Liver (tissue), 3 donors: ENCODE data around the gene TLE4.

Source experiments
- EGR1 ChIP-seq, 2 donors: IDR thresholded peaks; 2 replicates each; pipeline ENCODE4 v1.6.1; 2016 to 2018; ENCODE audit warnings: antibody characterized with exemption in 2 of 2, low read depth in 2 of 2
- FOXA2 ChIP-seq: IDR thresholded peaks from 2 replicates; pipeline ENCODE4 v1.6.1; 2016; ENCODE audit warnings: antibody characterized with exemption
- GABPA ChIP-seq, 2 donors: IDR thresholded peaks in 1 of 2; conservative IDR thresholded peaks in 1 of 2; 2 replicates each; pipeline ENCODE4 v1.6.1; 2016; ENCODE audit warnings: antibody characterized with exemption in 2 of 2, mild to moderate bottlenecking in 1 of 2, moderate library complexity in 1 of 2
- RAD21 ChIP-seq, 2 donors: IDR thresholded peaks; 2 replicates each; pipeline ENCODE4 v1.6.1; 2016; ENCODE audit warnings: antibody characterized with exemption in 2 of 2, mild to moderate bottlenecking in 2 of 2
- RXRA ChIP-seq, 2 donors: IDR thresholded peaks; 2 replicates each; pipeline ENCODE4 v1.6.1; 2017 to 2018; ENCODE audit warnings: antibody characterized with exemption in 2 of 2, mild to moderate bottlenecking in 1 of 2
- SP1 ChIP-seq: IDR thresholded peaks from 2 replicates; pipeline ENCODE4 v1.6.1; 2018; ENCODE audit warnings: antibody characterized with exemption, mild to moderate bottlenecking
- TAF1 ChIP-seq: conservative IDR thresholded peaks from 2 replicates; pipeline ENCODE4 v1.6.1; 2016; ENCODE audit warnings: antibody characterized with exemption, mild to moderate bottlenecking
- YY1 ChIP-seq: IDR thresholded peaks from 2 replicates; pipeline ENCODE4 v1.6.1; 2016; ENCODE audit warnings: antibody characterized with exemption, mild to moderate bottlenecking
- TF ChIP-seq, protein P1 (sequence below): fragments of 150-350 bp; IDR thresholded peaks from 2 replicates; pipeline ENCODE4 v1.5.1; 2017; ENCODE audit warnings: improper control_type of control experiment, low read depth, low read length; ENCODE audit not compliant: missing input control
- TF ChIP-seq, protein P2 (sequence below): IDR thresholded peaks from 2 replicates; pipeline ENCODE4 v1.6.1; 2016; ENCODE audit warnings: antibody characterized with exemption
- TF ChIP-seq, protein P3 (sequence below): IDR thresholded peaks from 2 replicates; pipeline ENCODE4 v1.6.1; 2016; ENCODE audit warnings: antibody characterized with exemption, mild to moderate bottlenecking
- TF ChIP-seq, protein P4 (sequence below): IDR thresholded peaks from 2 replicates; pipeline ENCODE4 v1.6.1; 2016; ENCODE audit warnings: antibody characterized with exemption
- donor health status: healthy.
- donor health status: healthy.

DNA sequence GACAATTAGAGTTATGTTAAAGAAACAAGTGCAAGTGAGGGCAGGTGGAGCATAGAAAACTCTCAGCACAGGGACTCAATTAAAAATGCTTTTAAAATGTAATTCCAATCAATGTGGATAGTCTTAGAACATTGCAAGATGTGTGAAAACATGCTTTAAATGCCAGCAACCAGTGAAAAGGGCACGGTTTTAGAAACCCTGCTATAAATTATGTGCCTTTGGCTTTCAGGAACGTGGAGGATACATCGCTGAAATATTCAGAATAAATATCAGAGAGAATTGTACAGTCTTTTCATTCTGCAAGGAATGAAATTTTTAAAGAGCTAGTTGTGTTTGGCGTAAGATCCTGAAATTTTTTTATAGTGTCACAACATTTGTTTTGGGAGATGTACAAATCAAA, 101.1 kb downstream of the TLE4 start:
- no peak for TF ChIP-seq SP1
- TF ChIP-seq, protein P1, sequence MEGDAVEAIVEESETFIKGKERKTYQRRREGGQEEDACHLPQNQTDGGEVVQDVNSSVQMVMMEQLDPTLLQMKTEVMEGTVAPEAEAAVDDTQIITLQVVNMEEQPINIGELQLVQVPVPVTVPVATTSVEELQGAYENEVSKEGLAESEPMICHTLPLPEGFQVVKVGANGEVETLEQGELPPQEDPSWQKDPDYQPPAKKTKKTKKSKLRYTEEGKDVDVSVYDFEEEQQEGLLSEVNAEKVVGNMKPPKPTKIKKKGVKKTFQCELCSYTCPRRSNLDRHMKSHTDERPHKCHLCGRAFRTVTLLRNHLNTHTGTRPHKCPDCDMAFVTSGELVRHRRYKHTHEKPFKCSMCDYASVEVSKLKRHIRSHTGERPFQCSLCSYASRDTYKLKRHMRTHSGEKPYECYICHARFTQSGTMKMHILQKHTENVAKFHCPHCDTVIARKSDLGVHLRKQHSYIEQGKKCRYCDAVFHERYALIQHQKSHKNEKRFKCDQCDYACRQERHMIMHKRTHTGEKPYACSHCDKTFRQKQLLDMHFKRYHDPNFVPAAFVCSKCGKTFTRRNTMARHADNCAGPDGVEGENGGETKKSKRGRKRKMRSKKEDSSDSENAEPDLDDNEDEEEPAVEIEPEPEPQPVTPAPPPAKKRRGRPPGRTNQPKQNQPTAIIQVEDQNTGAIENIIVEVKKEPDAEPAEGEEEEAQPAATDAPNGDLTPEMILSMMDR, result no peak
- TF ChIP-seq, protein P2, sequence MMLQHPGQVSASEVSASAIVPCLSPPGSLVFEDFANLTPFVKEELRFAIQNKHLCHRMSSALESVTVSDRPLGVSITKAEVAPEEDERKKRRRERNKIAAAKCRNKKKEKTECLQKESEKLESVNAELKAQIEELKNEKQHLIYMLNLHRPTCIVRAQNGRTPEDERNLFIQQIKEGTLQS, result no peak
- TF ChIP-seq, protein P3, sequence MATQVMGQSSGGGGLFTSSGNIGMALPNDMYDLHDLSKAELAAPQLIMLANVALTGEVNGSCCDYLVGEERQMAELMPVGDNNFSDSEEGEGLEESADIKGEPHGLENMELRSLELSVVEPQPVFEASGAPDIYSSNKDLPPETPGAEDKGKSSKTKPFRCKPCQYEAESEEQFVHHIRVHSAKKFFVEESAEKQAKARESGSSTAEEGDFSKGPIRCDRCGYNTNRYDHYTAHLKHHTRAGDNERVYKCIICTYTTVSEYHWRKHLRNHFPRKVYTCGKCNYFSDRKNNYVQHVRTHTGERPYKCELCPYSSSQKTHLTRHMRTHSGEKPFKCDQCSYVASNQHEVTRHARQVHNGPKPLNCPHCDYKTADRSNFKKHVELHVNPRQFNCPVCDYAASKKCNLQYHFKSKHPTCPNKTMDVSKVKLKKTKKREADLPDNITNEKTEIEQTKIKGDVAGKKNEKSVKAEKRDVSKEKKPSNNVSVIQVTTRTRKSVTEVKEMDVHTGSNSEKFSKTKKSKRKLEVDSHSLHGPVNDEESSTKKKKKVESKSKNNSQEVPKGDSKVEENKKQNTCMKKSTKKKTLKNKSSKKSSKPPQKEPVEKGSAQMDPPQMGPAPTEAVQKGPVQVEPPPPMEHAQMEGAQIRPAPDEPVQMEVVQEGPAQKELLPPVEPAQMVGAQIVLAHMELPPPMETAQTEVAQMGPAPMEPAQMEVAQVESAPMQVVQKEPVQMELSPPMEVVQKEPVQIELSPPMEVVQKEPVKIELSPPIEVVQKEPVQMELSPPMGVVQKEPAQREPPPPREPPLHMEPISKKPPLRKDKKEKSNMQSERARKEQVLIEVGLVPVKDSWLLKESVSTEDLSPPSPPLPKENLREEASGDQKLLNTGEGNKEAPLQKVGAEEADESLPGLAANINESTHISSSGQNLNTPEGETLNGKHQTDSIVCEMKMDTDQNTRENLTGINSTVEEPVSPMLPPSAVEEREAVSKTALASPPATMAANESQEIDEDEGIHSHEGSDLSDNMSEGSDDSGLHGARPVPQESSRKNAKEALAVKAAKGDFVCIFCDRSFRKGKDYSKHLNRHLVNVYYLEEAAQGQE, result no peak
- TF ChIP-seq YY1, result no peak
- TF ChIP-seq EGR1 (IDR thresholded peaks at IDR 0.05; ENCODE audit: low read depth in 2 of 2), result no peak
- no peak for TF ChIP-seq TAF1
- no peak for TF ChIP-seq RXRA (IDR thresholded peaks at IDR 0.05)
- no peak for TF ChIP-seq FOXA2
- TF ChIP-seq, protein P4, sequence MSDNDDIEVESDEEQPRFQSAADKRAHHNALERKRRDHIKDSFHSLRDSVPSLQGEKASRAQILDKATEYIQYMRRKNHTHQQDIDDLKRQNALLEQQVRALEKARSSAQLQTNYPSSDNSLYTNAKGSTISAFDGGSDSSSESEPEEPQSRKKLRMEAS, result no peak
- no peak for TF ChIP-seq GABPA (IDR thresholded peaks at IDR 0.05 in 1 of 2, conservative IDR thresholded peaks at IDR 0.05 in 1 of 2)
- no peak for TF ChIP-seq RAD21 (IDR thresholded peaks at IDR 0.05)
